HUES48 (cell line): ENCODE results near the gene KCNE3.
"Not testable (repeated sequence)": the region's sequence is repeated elsewhere in the genome, so short reads cannot be mapped to it uniquely, and the experiment has no call there.

ENCODE experiments used
- H3K27ac ChIP-seq: one replicate; pipeline ENCODE4 v1.7.0; 2013; ENCODE audit warnings: low read depth, low read length, inconsistent platforms
- H3K27me3 ChIP-seq: 2 replicates; pipeline ENCODE4 v1.6.1; 2013; ENCODE audit warnings: mild to moderate bottlenecking, low read length; ENCODE audit not compliant: control insufficient read depth, insufficient read depth
- H3K36me3 ChIP-seq: 2 replicates; pipeline ENCODE4 v1.6.1; 2013; ENCODE audit warnings: low read length; ENCODE audit not compliant: control insufficient read depth, insufficient read depth
- H3K4me1 ChIP-seq: 2 replicates; pipeline ENCODE4 v1.6.1; 2013; ENCODE audit warnings: mild to moderate bottlenecking, low read length; ENCODE audit not compliant: control insufficient read depth, insufficient read depth
- H3K4me3 ChIP-seq: 2 replicates; pipeline ENCODE4 v1.5.1; 2013; ENCODE audit warnings: mild to moderate bottlenecking, low read depth, low read length
- H3K9ac ChIP-seq: 2 replicates; pipeline ENCODE4 v1.6.1; 2013; ENCODE audit warnings: mild to moderate bottlenecking, low read depth, low read length, moderate library complexity
- H3K9me3 ChIP-seq: 2 replicates; pipeline ENCODE4 v1.6.1; 2013; ENCODE audit warnings: low read length; ENCODE audit not compliant: control insufficient read depth, insufficient read depth

The KCNE3 gene

DNA sequence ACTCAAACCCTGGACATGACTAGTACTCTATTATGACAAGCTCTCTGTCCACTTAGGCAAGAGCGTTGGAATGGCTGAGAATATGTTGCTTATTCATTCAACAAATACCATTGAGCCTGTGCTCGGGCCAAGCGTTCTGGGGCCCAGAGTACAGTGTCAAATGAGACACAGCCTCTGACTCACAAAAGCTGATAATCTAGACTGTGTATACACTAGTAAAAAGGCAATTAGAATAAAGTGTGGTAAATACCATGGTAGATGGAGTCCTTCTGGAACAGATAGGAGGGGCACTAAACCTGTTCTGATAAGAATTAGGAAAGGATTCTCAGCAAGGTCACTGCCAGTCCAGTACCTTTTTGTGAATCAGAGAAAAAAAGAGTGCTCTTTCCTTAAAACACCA, 24.7 kb downstream of the KCNE3 start:
- Histone ChIP-seq H3K27ac (peak overlapping the region; percentile 46), H3K27me3 (no peaks in the 10 kb centered on the region), H3K4me1 (peaks cover 8% of the 10 kb centered on the region; the same call in 1 of the 2 replicates), H3K9ac (no peak overlapping the region), H3K36me3 (no peaks in the 10 kb centered on the region), H3K9me3 (no peaks in the 10 kb centered on the region), H3K4me3 (no peak overlapping the region)

DNA sequence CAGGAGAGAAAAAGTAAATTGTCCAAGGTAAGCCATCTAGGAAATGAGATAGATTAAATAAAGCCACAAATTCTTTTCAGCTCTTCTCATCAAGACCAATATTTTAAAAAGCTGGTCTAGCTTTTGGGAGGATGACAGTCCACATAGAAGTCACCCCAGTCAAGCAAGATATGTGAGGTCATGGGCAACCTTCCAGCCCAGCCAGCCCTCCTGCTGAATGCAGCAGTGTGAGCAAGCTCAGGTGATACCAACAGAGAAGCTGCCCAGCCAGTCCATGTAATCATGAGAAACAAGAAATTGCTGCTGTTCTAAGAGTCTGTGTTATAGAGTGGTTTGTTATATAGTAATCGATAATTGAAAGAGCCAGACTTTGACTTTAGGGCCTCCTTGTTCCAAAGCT, 28.7 kb downstream of the KCNE3 start:
- H3K36me3 ChIP-seq = no peaks in the 10 kb centered on the region
- no peaks in the 10 kb centered on the region for H3K27me3 ChIP-seq
- no peaks in the 10 kb centered on the region for H3K9me3 ChIP-seq
- H3K4me1 ChIP-seq = peaks cover 8% of the 10 kb centered on the region; the same call in 1 of the 2 replicates
- no peak overlapping the region for H3K27ac ChIP-seq
- H3K4me3 ChIP-seq = no peak overlapping the region
- no peak overlapping the region for H3K9ac ChIP-seq

DNA sequence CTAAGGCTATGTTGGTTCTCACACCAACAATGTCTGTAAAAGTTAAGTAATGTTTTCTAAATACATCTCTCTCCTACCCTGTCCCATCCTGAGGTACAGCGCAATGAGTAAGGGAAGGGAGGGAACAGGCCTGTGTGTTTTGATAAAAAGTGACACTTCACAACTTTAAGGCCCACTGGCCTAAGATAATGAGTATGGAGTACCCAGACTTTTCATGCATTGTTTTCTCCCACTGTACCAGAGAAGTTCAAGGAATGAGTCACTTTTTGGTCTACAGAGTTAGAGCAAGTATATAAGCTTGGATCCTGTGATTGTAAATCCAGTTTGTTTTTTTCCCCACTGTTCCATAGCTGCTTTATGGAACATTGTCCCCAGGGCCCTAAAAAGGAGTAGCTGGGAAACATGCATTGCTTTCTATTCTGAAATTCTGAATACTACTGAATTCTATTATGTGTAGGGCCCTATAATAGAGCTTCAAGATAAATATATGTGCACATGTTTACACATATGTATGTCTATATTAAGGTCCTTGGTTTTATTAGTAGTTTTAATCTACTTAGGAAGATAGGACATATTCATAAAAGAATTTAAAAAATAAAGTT, 29.8 kb downstream of the KCNE3 start:
- H3K36me3 ChIP-seq = no peaks in the 10 kb centered on the region
- H3K9me3 ChIP-seq = no peaks in the 10 kb centered on the region
- H3K4me3 ChIP-seq = no peak overlapping the region
- H3K27me3 ChIP-seq = no peaks in the 10 kb centered on the region
- H3K27ac ChIP-seq = no peak overlapping the region
- H3K4me1 ChIP-seq = no peaks in the 10 kb centered on the region
- no peak overlapping the region for H3K9ac ChIP-seq

DNA sequence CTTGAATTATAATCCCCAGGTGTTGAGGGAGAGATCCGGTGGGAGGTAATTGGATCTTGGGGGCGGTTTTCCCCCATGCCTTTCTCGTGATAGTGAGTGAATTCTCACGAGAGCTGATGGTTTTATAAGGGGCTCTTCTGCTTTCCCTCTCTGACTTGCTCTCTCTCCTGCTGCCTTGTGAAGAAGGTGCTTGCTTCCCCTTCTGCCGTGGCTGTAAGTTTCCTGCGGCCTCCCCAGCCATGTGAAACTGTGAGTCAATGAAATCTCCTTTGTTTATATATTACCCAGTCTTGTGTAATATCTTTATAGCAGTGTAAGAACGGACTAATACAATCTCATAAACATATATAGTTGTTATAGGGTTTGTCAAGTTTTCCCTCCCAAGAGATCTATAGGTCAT, 32.8 kb downstream of the KCNE3 start:
- Histone ChIP-seq H3K4me3 (no peak overlapping the region), H3K27ac (no peak overlapping the region), H3K9ac (no peak overlapping the region), H3K4me1 (no peaks in the 10 kb centered on the region), H3K36me3 (no peaks in the 10 kb centered on the region), H3K9me3 (no peaks in the 10 kb centered on the region), H3K27me3 (no peaks in the 10 kb centered on the region)

DNA sequence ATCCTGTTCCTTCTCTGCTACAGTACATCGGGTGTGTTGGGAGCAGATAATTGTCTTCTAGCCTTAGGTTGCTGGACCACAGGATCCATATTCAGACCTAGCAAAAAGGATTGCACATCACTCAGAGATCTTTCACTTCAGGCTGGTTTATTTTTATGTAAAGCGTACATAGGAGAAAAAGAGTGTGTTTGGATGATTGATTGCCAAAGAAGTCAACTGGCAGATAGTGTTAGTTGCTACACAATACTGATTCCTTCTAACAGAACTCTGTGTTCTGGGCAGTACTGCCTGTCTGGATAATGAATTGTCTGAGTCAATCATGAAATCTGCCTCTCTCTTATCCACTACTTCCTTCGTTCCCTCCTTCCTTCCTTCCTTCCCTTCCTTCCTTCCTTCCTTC, 38.1 kb downstream of the KCNE3 start:
- no peaks in the 10 kb centered on the region for H3K4me1 ChIP-seq
- H3K4me3 ChIP-seq = no peak overlapping the region
- H3K27me3 ChIP-seq = no peaks in the 10 kb centered on the region
- H3K36me3 ChIP-seq = no peaks in the 10 kb centered on the region
- no peak overlapping the region for H3K27ac ChIP-seq
- H3K9ac ChIP-seq = no peak overlapping the region
- no peaks in the 10 kb centered on the region for H3K9me3 ChIP-seq

DNA sequence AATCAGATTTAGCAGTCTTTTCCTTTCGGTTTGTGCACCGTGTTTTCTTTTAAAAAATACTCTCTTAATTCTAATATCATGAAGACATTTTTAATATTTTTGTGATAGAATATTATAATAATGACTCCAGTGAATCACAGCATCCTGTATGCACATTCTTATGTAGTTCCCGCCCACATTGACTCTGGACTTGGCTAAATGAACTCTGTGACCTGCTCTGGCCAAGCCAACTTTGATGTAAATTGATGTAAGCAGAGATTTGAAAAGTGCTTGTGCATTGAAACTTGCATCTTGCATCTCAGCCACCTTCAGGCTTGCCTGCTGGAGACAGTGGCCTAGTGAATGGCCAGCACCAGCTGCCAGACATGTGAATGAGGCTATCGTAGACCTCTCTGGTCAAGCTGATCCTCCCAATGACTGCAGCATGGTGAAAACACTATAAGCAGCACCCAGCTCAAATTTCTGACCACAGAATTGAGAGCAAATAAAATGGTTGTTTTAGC, 39.9 kb downstream of the KCNE3 start:
- Histone ChIP-seq H3K27ac (no peak overlapping the region), H3K9ac (no peak overlapping the region), H3K4me3 (no peak overlapping the region)

DNA sequence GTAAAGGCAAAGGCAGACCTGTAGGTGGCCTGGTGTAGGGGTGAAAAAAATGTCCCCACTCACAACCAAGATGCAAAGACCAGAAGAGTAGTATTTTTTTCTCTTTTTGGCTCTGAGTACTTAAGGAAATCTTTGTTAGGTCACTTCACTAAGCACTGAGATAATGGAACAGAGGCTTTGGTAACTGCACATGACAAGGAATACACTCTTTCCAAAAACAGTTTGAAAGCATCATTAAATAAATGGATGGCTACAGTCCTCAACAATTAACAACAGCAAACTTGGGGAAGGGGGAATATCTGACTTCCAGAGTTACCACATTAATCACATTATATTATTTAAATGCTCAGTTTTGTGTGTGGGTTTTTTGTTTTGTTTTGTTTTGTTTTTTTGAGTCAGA, 42.2 kb downstream of the KCNE3 start:
- Histone ChIP-seq H3K9me3 (no peaks in the 10 kb centered on the region), H3K36me3 (no peaks in the 10 kb centered on the region), H3K4me3 (no peak overlapping the region), H3K27ac (no peak overlapping the region), H3K9ac (no peak overlapping the region), H3K4me1 (no peaks in the 10 kb centered on the region), H3K27me3 (no peaks in the 10 kb centered on the region)

More for the DNA sequence above, 39.9 kb downstream of the KCNE3 start:
- no peaks in the 10 kb centered on the region for H3K36me3 ChIP-seq
- no peaks in the 10 kb centered on the region for H3K9me3 ChIP-seq
- H3K27me3 ChIP-seq = no peaks in the 10 kb centered on the region
- H3K4me1 ChIP-seq = no peaks in the 10 kb centered on the region

DNA sequence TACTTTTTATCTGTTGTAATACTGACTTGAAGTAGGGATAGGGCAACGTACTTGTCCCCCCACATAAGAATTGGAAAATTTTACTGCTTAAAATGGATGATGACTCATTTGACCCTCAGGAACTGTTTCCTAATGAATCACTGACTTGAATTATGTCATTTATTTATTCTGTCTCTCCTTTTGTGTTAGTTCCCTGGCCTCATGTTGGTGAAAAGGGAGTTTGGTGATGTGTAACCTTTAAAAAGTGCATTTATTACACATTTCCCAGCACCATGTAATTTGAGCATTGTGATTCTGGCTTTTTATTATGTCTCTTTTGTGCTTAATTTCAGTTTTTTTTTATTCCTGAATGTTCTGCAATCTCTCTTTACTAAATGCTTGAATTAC, 48.8 kb downstream of the KCNE3 start:
- H3K27ac ChIP-seq = peak overlapping the region; percentile 18
- no peak overlapping the region for H3K9ac ChIP-seq
- H3K4me3 ChIP-seq = no peak overlapping the region
- no peaks in the 10 kb centered on the region for H3K9me3 ChIP-seq
- no peaks in the 10 kb centered on the region for H3K36me3 ChIP-seq
- H3K27me3 ChIP-seq = no peaks in the 10 kb centered on the region
- H3K4me1 ChIP-seq = 0 out of 2 replicates have a peak, but pooled peaks cover 6% of the 10 kb centered on the region

DNA sequence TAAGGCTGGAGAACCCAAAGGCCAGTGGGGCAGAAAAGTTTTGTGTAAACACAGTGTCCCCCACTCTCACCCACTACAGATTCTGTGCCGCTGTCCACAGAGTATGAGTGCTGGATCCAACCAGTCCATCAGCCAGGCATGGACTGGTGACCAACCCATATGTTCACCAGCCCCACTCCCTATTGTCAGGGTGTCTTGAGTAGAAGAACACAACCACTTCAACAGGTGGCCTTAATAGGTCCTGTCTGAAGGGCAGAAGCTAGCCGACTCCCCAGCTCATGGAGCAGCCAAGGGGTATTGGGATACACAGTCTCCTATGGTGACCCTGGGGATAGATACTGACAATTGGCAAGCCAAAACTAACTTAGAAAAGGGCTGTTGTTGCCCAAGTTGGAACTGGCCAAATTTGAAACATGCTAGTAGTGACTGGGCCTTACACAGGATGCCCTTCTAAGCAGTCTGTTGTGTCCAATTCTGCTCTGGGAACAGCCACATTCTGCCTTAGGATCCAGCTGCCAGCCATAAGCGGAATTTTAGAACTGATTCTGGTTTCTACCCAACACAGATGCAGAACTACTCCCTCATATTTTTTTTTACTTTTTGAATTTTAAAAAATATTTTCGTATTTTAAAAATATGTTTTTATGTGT, 49.4 kb downstream of the KCNE3 start:
- H3K27ac ChIP-seq = no peak overlapping the region
- H3K36me3 ChIP-seq = no peaks in the 10 kb centered on the region

DNA sequence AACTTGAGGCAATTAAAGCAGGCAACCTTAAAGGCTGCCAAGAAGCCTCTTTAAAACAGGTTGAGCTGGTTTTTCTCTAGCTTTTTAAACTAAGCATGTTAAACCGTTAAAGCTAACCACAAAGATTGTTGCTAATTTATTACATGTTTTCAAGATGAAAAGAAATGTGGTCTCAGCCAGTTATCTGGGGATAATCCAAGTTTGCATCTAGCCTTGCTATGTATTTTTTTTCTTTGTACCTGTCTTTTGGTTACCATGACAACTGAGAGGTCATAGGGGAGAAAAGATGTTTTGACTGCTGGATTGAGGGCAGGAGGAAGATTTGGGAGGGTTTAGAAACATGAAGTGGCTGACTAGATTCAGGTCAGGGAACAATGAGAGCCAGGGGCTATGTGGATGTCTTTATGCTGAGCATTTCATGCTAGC, 50.0 kb downstream of the KCNE3 start:
- H3K27ac ChIP-seq = no peak overlapping the region
- no peak overlapping the region for H3K4me3 ChIP-seq
- H3K9ac ChIP-seq = no peak overlapping the region
- H3K9me3 ChIP-seq = no peaks in the 10 kb centered on the region
- no peaks in the 10 kb centered on the region for H3K27me3 ChIP-seq
- H3K4me1 ChIP-seq = 0 out of 2 replicates have a peak, but pooled peaks cover 6% of the 10 kb centered on the region
- H3K36me3 ChIP-seq = no peaks in the 10 kb centered on the region

More for the DNA sequence above, 49.4 kb downstream of the KCNE3 start:
- Histone ChIP-seq H3K27me3 (no peaks in the 10 kb centered on the region), H3K4me3 (no peak overlapping the region), H3K9ac (no peak overlapping the region), H3K9me3 (no peaks in the 10 kb centered on the region), H3K4me1 (0 out of 2 replicates have a peak, but pooled peaks cover 6% of the 10 kb centered on the region)

DNA sequence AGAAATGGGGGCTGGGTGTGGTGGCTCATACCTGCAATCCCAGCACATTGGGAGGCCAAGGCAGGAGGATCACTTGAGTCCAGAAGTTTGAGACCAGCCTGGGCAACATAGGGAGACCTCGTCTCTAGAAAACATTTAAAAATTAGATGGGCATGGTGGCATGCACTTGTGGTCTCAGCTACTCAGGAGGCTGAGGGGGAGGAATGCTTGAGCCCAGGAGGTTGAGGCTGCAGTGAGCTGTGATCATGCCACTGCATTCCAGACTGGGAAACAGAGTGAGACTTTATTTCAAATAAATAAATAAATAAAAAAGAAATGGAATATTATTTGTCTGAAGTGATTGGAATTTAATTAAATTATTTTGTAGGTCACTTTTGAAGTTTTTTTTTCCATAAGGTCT, 50.4 kb downstream of the KCNE3 start:
- H3K36me3 ChIP-seq, H3K9ac ChIP-seq, H3K27me3 ChIP-seq, H3K4me1 ChIP-seq, H3K9me3 ChIP-seq, H3K27ac ChIP-seq, H3K4me3 ChIP-seq: not testable (repeated sequence)
